ENCODE results near the gene CTBP1. TPM values are rescaled to one million over a fixed set of nuclear protein-coding genes. Genes with fewer than 3 reads are reported as not detected.
A peak's percentile ranks its signal among the peaks of the same experiment; 100 is the strongest.

The CTBP1 gene
- total and polyA plus RNA-seq, 8 donors: 91.5 to 131 (median 109) TPM

DNA sequence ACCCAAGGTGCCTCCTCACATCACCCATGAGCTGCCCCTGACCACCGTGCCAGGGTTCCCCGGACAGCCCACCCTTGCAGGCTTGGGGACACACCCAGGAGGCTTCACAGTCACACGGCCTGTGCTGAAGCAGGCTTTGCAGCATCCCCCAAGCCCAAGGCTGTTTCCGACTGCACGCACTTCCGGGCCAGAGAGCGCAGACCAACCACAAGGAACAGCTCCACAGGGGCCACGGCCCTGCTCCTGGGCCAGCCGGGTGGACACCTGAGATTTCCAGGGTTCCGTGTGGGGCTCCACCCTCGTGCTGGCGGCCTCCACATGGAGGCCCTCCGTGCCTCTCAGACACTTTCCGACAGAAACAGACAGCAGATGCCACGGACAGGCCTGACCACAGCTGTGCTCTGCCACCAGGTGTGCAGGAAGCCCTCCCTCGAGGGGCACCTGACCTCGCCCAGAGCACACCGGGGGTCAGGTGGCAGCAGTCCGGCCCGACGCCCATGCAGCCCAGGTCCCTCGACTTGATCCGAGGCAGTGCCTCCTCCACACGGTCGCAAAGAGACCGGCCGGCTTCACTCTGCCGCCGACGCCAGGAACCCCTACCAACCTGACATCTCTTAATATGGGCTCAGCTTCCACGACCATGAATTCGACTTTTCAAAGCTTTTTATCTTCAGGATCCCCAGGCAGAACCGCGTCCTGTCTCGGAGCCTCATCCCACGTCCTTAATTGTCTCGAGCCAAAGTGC, 8.0 kb downstream of the CTBP1 start:
- peaks cover 4 to 26% (median 18%) of the 10 kb centered on the region in 3 donors for H3K36me3 ChIP-seq
- H3K4me3 ChIP-seq: no peak overlapping the region
- peaks cover 19 to 38% (median 21%) of the 10 kb centered on the region in 3 donors for H3K4me1 ChIP-seq
- TF ChIP-seq, protein P1, sequence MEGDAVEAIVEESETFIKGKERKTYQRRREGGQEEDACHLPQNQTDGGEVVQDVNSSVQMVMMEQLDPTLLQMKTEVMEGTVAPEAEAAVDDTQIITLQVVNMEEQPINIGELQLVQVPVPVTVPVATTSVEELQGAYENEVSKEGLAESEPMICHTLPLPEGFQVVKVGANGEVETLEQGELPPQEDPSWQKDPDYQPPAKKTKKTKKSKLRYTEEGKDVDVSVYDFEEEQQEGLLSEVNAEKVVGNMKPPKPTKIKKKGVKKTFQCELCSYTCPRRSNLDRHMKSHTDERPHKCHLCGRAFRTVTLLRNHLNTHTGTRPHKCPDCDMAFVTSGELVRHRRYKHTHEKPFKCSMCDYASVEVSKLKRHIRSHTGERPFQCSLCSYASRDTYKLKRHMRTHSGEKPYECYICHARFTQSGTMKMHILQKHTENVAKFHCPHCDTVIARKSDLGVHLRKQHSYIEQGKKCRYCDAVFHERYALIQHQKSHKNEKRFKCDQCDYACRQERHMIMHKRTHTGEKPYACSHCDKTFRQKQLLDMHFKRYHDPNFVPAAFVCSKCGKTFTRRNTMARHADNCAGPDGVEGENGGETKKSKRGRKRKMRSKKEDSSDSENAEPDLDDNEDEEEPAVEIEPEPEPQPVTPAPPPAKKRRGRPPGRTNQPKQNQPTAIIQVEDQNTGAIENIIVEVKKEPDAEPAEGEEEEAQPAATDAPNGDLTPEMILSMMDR (IDR thresholded peaks at IDR 0.05): no peak
- H3K9me3 ChIP-seq: no peaks in the 10 kb centered on the region
- ATAC-seq (no peak), DNase-seq (peak in 3 of 6 donors; percentile 11 to 79 (median 54)), FAIRE-seq (no peak)
- intact Hi-C loops (cut with DNase I): loop anchor here in 1 of 3 donors (10.0 kb wide), 1 partner anchor 106 kb away; no protein-coding TSS in a partner anchor
- no peaks in the 10 kb centered on the region for H3K27me3 ChIP-seq
- 82 to 84% methylated on average over 37 of the region's 37 CpGs for WGBS, 2 donors
- no peak overlapping the region for H3K27ac ChIP-seq

DNA sequence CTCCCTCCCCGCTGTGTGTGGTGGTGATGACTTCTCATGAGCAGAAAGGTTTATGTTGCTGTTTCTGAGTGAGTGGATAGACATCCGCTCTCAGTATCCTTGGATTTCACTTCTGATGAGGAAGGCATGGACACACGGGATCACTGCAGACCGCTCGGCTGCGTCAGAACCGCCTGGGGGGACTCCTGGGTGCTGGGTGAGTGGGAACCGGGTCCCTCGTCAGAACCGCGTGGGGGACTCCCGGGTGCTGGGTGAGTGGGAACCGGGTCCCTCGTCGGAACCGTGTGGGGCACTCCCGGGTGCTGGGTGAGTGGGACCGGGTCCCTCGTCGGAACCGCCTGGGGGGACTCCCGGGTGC, 9.0 kb downstream of the CTBP1 start:
- 87 to 93% methylated on average over 22 of the region's 22 CpGs for WGBS, 2 donors
- Histone ChIP-seq H3K36me3 (peaks cover 8 to 36% (median 24%) of the 10 kb centered on the region in 3 donors), H3K4me3 (no peak overlapping the region), H3K27me3 (no peaks in the 10 kb centered on the region), H3K9me3 (no peaks in the 10 kb centered on the region), H3K27ac (no peak overlapping the region), H3K4me1 (peaks cover 15 to 30% (median 16%) of the 10 kb centered on the region in 3 donors)
- ATAC-seq (no peak), FAIRE-seq (no peak), DNase-seq (peak in 1 of 6 donors; percentile 7)
- intact Hi-C loops (cut with DNase I): loop anchor here in 1 of 3 donors (10.0 kb wide), 1 partner anchor 105 kb away; no protein-coding TSS in a partner anchor
- TF ChIP-seq, protein P1 (IDR thresholded peaks at IDR 0.05): no peak

DNA sequence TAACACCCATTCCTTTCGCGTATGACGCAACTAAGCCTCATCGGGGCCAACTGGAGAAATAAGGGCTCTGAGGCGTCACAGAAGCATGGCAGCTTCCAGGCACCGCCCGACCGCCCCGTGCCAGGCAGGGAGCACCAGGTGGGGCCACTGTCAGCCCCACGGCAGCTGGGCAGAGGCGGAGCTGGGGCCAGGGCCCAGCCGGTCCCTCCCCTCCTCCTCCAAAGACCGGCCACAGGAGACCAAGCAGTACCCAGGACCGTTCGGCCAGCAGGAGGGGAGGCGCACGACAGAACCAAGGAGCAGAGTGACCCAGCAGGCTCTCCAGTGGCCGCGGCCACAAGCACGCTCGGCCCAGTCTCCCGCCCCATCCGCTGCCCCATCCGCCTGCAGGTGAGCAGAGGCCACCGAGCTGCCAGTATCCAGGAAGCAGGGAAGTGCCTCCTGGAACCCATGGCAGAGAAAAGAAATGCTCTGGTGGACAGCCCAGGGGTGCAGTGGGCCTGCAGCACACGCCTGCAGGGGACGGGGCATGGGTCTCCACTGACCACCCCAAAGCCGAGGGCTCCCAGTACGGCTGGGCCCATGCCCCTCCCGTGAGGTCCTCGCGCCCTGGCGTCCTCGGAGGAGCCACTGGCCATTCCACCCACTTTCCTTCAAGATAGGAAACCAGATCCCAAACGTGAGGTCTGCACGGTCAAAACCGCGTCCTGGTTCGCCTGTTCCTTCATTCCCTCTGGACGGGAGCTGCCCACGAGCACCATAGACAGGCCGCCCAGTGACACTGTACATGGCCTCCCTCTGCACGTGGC, 9.6 kb downstream of the CTBP1 start:
- Histone ChIP-seq H3K4me1 (peaks cover 9 to 24% (median 10%) of the 10 kb centered on the region in 3 donors), H3K36me3 (peaks cover 13 to 42% (median 24%) of the 10 kb centered on the region in 3 donors), H3K4me3 (no peak overlapping the region), H3K9me3 (no peaks in the 10 kb centered on the region), H3K27ac (no peak overlapping the region), H3K27me3 (no peaks in the 10 kb centered on the region)
- ATAC-seq (peak; percentile 4 to 62 (median 28)), DNase-seq (peak in 4 of 6 donors; percentile 15 to 75 (median 46)), FAIRE-seq (no peak)
- WGBS, 2 donors: 81% methylated on average over 40 to 43 of the region's 43 CpGs
- intact Hi-C loops (cut with DNase I): no loop called here
- TF ChIP-seq, protein P1 (IDR thresholded peaks at IDR 0.05): no peak

DNA sequence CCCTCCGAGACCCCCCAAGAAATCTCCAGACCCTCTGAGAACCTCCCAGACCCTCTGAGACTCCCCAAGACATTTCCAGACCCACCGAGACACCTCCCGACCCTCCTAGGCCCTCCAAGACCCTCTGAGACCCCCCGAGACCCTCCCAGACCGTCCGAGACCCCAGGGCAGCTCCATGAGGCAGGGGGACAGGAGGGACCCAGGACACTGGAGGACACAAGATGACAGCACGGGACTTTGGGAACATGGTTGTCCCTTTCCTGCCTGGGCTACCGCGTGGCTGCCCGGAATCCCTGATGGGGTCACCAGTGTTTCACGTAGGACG, 10.3 kb downstream of the CTBP1 start:
- FAIRE-seq (no peak), ATAC-seq (no peak), DNase-seq (peak in 4 of 6 donors; percentile 7 to 50 (median 31))
- Histone ChIP-seq H3K36me3 (peaks cover 13 to 46% (median 24%) of the 10 kb centered on the region in 3 donors), H3K27me3 (no peaks in the 10 kb centered on the region), H3K4me3 (no peak overlapping the region), H3K9me3 (no peaks in the 10 kb centered on the region), H3K4me1 (peaks cover 5 to 19% (median 5%) of the 10 kb centered on the region in 3 donors), H3K27ac (no peak overlapping the region)
- TF ChIP-seq, protein P1 (IDR thresholded peaks at IDR 0.05): no peak
- 85 to 90% methylated on average over 12 of the region's 12 CpGs for WGBS, 2 donors
- intact Hi-C loops (cut with DNase I): no loop called here

Measured in pancreas (tissue), 10 donors.